Measurements from ENCODE around the gene ZC3H18. TPM values are rescaled to one million over a fixed set of nuclear protein-coding genes. Genes with fewer than 3 reads are reported as not detected.

The ZC3H18 gene
- total and polyA plus RNA-seq, 2 donors from 2014 or later: 11.4 to 38.2 TPM

DNA sequence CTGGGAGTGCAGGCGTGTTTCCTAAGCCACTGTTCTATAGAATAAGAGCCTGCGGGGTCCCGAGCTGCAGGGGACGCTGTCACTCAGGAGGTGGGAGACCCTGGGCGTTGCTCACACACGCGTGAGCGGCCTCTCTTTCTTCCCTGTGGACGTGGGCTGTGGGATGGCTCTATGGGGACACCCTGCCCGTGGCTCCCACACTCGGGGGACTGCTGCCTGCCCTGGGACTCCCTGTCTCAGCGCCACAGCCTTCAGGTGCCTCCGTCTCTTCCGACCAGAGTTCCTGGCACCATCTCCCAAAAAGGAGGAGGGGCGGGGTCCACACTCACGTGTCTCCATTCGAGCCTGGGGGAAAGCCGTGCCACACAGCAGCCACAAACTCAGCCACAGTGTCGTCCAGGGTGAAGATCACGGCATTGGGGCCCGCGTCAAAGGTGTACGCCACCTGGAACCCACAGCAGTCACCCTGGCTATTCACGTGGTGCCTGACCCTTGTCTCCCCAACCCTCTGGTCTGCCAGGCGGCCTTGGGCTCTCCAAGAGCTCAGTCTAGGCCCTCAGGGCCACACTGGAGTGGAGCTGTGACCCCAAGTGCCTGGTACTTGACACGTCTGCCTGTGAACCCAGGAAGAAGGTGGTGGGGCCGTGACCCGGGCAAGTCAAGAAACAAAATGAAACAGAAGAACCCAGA, 84.3 kb downstream of the ZC3H18 start:
- intact Hi-C loops (cut with DNase I): no loop called here
- DNase-seq: no peak
- Histone ChIP-seq H3K27me3 (ENCODE audit: control insufficient read depth, insufficient read depth, low read length) (no peaks in the 10 kb centered on the region), H3K27ac (ENCODE audit: low read depth in 2 of 2, low read length in 2 of 2) (no peak overlapping the region), H3K36me3 (ENCODE audit: control insufficient read depth in 2 of 3, insufficient read depth in 3 of 3, low read length in 3 of 3) (peaks cover 0 to 3% (median 0%) of the 10 kb centered on the region in 3 donors), H3K9me3 (ENCODE audit: control insufficient read depth in 2 of 3, insufficient read depth in 1 of 3, low read length in 3 of 3) (no peaks in the 10 kb centered on the region), H3K4me1 (ENCODE audit: control insufficient read depth in 2 of 3, insufficient read depth in 2 of 3, low read depth in 1 of 3, low read length in 3 of 3) (peaks cover 0 to 7% (median 3%) of the 10 kb centered on the region in 3 donors), H3K4me3 (ENCODE audit: low read length in 3 of 3) (no peak overlapping the region), H3K9ac (ENCODE audit: low read length in 3 of 3) (no peak overlapping the region)
- no peak for TF ChIP-seq CTCF (IDR thresholded peaks at IDR 0.05; ENCODE audit: borderline replicate concordance, extremely low read depth, insufficient read depth)
- FAIRE-seq: no peak

- no peak for TF ChIP-seq CTCF (IDR thresholded peaks at IDR 0.05; ENCODE audit: borderline replicate concordance, extremely low read depth, insufficient read depth)
- no peaks in the 10 kb centered on the region for H3K27me3 ChIP-seq (ENCODE audit: control insufficient read depth, insufficient read depth, low read length)
- H3K27ac ChIP-seq (ENCODE audit: low read depth in 2 of 2, low read length in 2 of 2): no peak overlapping the region
- H3K4me1 ChIP-seq (ENCODE audit: control insufficient read depth in 2 of 3, insufficient read depth in 2 of 3, low read depth in 1 of 3, low read length in 3 of 3): peaks cover 0 to 5% (median 1%) of the 10 kb centered on the region in 3 donors
- DNase-seq (peak in 1 of 5 donors; percentile 72), FAIRE-seq (no peak)
- H3K4me3 ChIP-seq (ENCODE audit: low read length in 3 of 3): no peak overlapping the region
- intact Hi-C loops (cut with DNase I): no loop called here
- no peak overlapping the region for H3K9ac ChIP-seq (ENCODE audit: low read length in 3 of 3)
- no peaks in the 10 kb centered on the region for H3K9me3 ChIP-seq (ENCODE audit: control insufficient read depth in 2 of 3, insufficient read depth in 1 of 3, low read length in 3 of 3)
- peaks cover 0 to 3% (median 0%) of the 10 kb centered on the region in 3 donors for H3K36me3 ChIP-seq (ENCODE audit: control insufficient read depth in 2 of 3, insufficient read depth in 3 of 3, low read length in 3 of 3)
Measured at GRCh38 chr16:88655053-88655732, 85.0 kb downstream of the ZC3H18 start.

- no peak for TF ChIP-seq CTCF (IDR thresholded peaks at IDR 0.05; ENCODE audit: borderline replicate concordance, extremely low read depth, insufficient read depth)
- intact Hi-C loops (cut with DNase I): no loop called here
- Histone ChIP-seq H3K4me3 (ENCODE audit: low read length in 3 of 3) (no peak overlapping the region), H3K36me3 (ENCODE audit: control insufficient read depth in 2 of 3, insufficient read depth in 3 of 3, low read length in 3 of 3) (peaks cover 0 to 3% (median 0%) of the 10 kb centered on the region in 3 donors), H3K27ac (ENCODE audit: low read depth in 2 of 2, low read length in 2 of 2) (no peak overlapping the region), H3K9ac (ENCODE audit: low read length in 3 of 3) (no peak overlapping the region), H3K4me1 (ENCODE audit: control insufficient read depth in 2 of 3, insufficient read depth in 2 of 3, low read depth in 1 of 3, low read length in 3 of 3) (peaks cover 0 to 5% (median 0%) of the 10 kb centered on the region in 3 donors), H3K9me3 (ENCODE audit: control insufficient read depth in 2 of 3, insufficient read depth in 1 of 3, low read length in 3 of 3) (no peaks in the 10 kb centered on the region), H3K27me3 (ENCODE audit: control insufficient read depth, insufficient read depth, low read length) (no peaks in the 10 kb centered on the region)
- DNase-seq (no peak), FAIRE-seq (no peak)
Measured at GRCh38 chr16:88655733-88656281, 85.6 kb downstream of the ZC3H18 start.

All from kidney (tissue), 14 donors.